Astrocyte of the spinal cord (primary cell): ENCODE measurements around the gene MEGF11.

ENCODE experiments used
- DNase-seq: peaks from one replicate; pipeline ENCODE4 v3.0.0; 2011; ENCODE audit warnings: low read depth, low spot score
- H3K4me3 ChIP-seq: 2 replicates; pipeline ENCODE4 v1.5.1; 2011; ENCODE audit warnings: low read depth, mild to moderate bottlenecking, low read length, moderate library complexity
- CTCF ChIP-seq: IDR thresholded peaks from 2 replicates; pipeline ENCODE4 v1.5.1; 2012; ENCODE audit warnings: low read depth, mild to moderate bottlenecking, low read length, inconsistent platforms
- in situ Hi-C: cut with HindIII; loops from 2 replicates; pipeline ENCODE4 v1.10.0; 2017; ENCODE audit warnings: low sequenced_read_pairs

The MEGF11 gene

DNA sequence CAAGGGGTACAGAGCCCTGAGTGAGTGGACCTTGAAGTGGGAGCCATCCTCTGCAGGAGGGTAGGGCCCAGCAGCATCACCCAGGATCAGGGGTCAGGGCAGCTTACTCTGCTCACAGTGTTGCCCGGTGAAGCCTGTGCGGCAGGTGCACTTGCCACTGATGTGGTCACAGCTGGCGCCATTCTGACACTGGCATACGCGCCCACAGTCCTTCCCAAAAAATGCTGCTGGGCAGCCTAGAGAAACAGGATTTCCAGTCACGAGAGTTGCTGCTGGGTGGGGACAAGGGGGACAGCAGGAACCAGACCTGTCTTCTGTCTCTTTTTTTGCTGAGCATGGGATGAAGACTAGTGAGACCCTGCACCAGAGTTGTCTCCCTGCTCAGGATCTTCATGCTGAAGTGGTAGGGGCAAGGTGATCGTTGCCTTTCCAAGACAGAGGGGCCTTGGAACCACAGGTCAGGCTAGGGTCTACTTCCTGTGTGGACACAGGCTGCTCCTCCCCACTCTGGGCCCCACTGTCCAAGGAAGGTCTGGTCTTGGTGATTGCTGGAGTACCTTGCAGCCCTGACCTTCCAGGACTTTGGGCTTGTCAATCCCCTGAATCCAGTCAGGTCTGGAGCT is 337.4 kb downstream of the MEGF11 start:
- in situ Hi-C loops = no loop called here
- DNase-seq = no peak
- TF ChIP-seq CTCF = no peak
- H3K4me3 ChIP-seq = no peak overlapping the region

DNA sequence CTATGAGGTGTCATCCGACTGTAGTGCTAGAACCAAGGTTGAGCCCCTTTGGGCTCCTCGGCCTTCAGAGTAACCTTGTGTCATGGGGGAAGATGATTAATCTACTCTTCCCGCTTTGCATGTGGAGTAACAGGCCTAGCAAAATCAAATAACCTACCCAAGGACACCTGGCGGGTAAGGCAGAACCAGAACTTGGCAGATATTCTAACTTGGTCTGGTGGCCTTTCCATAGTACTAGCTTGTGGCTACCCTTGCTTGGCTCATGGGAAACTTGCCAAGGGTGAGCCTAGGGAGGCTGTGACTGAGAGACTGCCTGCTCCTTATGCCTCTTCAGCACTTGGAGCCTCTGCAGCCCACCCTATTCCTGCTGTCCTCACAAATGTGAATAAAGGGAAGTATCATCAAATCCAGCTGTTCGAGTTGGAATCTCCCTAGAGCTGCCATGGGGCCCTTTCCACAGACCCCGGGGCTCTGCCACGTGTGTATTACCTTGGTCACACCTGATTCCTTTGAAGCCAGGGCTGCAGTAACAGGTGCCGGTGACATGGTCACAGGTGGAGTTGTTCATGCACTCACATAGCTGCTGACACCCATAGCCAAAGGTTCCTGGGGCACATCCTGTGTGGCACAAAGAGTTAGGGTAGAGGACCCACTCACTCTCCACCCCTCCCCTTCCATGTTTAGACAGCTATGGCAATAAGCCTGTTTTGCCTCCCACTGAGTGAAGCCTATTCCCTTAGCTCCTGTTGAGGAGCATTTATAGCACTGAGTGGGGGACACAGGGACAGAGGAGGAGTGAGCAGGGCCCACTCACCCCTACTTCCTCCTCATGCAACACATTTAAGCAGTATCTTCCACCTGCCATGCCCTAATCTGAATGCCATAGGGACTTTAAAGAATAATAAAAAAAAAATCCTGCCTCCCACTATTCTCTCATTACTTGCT is 338.3 kb downstream of the MEGF11 start:
- DNase-seq = no peak
- in situ Hi-C loops = no loop called here
- H3K4me3 ChIP-seq = no peak overlapping the region
- TF ChIP-seq CTCF = no peak

DNA sequence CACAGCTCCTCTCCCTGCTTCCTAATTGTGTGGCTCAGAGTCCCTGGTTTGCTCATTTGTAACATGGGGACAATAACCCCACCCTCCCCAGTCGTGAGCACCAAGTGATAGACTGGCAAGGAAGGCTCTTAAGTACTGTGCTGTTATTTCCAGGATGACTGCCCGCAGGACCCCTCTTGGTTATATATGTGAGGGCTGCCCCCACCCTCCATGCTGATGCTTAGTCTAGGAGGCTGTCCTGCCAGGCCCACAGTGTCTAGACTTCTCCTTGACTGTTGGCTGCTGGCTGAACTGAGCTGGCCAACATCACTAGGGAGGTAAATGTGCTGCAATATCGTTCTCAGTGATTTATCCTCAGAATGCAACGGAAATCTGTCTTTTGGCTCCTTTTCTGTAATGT is 339.2 kb downstream of the MEGF11 start:
- in situ Hi-C loops = no loop called here
- no peak for DNase-seq
- H3K4me3 ChIP-seq = no peak overlapping the region
- no peak for TF ChIP-seq CTCF

GRCh38 chr15:65913631-65914199 is 339.8 kb downstream of the MEGF11 start:
- H3K4me3 ChIP-seq = no peak overlapping the region
- in situ Hi-C loops = no loop called here
- DNase-seq = no peak
- no peak for TF ChIP-seq CTCF

- no peak for TF ChIP-seq CTCF
- DNase-seq = no peak
- no peak overlapping the region for H3K4me3 ChIP-seq
- in situ Hi-C loops = no loop called here
Observed at GRCh38 chr15:65912235-65912634, 341.3 kb downstream of the MEGF11 start.

DNA sequence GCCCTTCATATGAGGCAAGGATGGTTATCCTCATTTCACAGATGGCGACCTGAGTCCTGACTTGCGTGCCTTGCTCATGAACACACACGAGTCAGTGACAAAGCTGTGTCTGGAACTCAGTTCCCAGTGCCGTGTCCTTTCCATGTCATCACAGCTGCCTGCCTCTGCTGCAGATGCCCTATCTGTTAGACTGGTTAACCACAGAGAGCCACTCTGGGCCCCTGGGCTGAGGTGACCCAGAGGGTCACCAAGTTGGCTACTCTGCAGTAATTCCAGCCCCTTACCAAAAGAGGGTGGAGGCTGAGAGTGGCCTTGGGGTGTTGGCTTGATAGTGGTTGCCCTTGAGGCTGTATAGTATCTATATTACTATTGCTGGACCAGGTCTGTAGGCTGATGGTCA is 343.2 kb downstream of the MEGF11 start:
- no peak for DNase-seq
- no peak overlapping the region for H3K4me3 ChIP-seq
- in situ Hi-C loops = no loop called here
- TF ChIP-seq CTCF = no peak
